GM12873 (cell line): Measurements from ENCODE around the gene ZNF787.

Experiments used
- TF ChIP-seq, protein P1 (sequence below): IDR thresholded peaks from 2 replicates; pipeline ENCODE4 v1.5.1; 2012; ENCODE audit warnings: low read depth, mild to moderate bottlenecking, moderate library complexity, low read length, control low read depth; ENCODE audit not compliant: insufficient read depth; ENCODE audit errors: missing control alignments

ZNF787 gene

DNA sequence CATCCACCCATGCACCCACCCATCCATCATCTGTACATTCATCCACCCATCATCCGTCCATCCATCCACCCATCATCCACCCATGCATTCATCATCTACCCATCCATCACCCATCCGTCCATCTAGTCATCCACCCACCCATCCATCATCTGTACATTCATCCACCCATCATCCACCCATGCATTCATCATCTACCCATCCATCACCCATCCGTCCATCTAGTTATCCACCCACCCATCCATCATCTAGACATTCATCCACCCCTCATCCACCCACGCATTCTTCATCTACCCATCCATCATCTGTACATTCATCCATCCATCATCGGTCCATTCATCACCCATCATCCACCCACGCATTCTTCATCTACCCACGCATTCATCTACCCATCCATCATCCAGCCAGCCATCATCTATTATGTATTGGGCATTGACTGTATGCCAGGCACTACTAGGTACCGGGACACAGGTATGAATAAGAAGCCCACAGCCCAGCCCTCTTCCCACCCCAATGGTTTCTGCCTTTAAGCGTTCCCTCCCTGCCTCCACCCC is 38.0 kb upstream of the ZNF787 start:
- TF ChIP-seq, protein P1, sequence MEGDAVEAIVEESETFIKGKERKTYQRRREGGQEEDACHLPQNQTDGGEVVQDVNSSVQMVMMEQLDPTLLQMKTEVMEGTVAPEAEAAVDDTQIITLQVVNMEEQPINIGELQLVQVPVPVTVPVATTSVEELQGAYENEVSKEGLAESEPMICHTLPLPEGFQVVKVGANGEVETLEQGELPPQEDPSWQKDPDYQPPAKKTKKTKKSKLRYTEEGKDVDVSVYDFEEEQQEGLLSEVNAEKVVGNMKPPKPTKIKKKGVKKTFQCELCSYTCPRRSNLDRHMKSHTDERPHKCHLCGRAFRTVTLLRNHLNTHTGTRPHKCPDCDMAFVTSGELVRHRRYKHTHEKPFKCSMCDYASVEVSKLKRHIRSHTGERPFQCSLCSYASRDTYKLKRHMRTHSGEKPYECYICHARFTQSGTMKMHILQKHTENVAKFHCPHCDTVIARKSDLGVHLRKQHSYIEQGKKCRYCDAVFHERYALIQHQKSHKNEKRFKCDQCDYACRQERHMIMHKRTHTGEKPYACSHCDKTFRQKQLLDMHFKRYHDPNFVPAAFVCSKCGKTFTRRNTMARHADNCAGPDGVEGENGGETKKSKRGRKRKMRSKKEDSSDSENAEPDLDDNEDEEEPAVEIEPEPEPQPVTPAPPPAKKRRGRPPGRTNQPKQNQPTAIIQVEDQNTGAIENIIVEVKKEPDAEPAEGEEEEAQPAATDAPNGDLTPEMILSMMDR: no peak

DNA sequence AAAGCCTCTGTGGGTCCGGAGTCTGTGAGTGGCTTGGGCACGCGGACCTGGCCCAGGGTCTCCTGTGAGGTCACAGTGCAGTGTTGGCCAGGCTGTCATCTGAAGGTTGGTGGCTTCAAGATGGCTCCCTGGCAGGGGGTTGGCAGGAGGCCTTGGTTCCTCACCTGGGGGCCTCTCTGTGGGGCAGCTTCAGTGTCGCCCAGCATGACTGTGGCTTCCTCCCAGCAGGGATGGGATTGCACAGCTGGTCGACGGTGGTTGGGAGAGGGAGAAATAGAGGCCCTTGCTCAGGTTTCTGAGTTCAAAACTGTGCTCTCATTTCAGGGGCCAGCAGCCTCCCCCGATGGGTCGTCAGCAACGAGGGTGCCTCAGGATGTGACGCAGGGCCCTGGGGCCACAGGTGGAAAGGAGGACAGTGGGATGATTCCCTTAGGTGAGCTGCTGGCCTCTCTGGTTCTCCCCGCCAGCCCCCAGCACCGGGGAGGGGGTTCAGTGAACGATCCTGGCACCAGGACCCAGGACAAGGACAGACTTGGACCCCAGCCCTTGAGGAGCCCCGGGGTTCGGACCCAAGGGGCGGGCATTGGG is 37.2 kb upstream of the ZNF787 start:
- TF ChIP-seq, protein P1: no peak

DNA sequence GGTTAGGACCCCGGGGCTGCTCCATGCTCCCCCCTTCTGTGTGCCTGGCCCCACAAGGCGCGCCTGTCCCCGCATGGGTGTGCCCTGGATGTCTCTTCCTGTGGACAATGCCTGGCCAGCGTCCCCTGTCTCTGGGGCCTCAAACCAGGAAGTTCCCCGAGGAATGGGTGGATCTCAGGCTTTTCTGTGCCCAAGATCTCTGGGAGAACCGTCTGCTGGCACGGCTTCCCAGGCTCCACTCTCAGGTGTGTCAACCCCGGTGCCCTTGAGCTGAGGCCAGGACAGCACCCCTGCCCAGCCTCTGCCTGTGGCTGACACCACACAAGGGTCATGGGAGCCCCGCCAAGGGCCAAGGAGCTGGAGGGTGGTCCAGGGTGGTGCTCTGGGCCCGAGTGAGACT is 35.7 kb upstream of the ZNF787 start:
- TF ChIP-seq, protein P1: no peak

DNA sequence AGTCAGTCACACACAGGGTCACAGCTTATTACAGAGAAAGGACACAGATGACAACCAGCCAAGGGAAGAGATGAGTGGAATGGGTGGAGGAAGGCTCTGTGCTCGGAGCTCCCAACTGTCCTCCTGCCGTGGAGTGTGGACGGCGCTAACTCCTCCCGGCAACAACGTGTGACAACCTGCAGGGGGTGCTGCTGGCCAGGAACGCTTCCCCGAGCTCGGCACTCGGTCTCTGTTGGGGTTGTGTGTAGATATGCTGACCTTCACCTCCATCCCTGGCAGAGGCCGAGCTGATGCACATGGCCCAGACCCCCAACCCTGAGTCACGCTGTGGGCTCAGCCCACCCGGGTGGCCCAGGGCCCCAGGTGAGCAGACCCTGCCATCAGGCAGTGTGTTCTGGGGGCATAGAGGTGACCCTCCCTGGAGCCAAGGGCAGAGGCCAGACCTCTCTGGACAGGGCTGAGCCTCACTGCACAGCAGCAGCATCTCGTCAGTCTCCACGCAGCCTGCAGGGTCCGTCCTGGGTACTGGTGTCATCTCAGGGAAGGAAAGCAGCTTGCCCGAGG is 34.1 kb upstream of the ZNF787 start:
- TF ChIP-seq, protein P1: peak; percentile 54

DNA sequence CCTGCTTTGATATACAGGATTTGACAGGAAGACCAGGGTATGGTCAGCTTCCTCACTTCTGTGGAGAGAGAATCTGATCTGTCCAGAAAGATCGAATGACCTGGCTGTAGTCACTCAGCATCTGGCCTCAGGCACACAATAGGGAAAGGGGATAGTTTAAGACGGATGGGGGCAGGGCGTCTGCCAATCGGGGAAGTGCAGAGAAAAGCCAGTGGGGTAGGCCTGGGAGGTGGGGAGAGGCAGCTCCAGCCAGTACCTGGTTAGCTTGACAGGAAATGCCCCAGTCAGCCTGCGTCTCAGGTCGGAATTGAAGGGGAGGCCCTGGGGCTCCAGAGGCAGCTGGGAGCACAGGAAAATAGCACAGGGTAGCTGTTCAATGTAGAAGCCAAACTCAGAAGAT is 32.4 kb upstream of the ZNF787 start:
- TF ChIP-seq, protein P1: no peak

DNA sequence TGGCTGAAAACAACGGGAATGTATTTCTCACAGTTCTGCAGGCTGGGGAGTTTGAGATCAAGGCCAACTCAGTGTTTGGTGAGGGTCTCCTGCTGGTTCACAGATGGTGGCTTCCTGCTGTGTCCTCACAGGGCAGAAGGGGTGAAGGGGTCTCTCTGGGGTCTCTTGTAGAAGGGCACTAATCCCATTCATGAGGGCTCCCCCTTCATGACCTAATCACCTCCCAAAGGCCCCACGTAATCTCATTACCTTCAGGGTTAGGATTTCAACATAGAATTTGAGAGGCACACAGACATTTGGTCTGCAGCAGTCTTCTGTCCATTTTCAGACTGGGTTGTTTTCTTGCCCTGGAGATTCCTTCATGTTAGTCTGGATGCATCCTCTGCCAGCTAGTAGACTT is 31.5 kb upstream of the ZNF787 start:
- TF ChIP-seq, protein P1: no peak

DNA sequence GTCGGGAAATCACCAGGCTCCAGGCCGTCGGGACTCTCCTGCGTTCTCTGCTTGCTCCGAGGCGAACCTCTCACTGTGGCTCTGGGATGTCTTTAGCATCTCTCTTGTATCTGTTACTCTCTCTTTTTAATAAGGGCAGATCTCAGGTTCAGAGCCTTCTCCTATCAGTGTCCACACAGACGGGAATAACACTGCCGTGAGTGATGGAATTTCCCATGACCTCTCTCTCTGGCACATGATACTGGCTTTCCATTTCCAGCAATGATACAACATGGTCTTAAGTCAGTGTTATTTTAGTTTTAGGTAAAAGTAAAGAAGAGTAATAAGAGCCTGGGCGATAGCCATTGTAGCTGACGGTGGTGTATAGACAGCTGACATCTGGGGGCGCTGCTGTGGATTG is 29.3 kb upstream of the ZNF787 start:
- TF ChIP-seq, protein P1: no peak
